GM23338 (cell line): ENCODE results near the gene CGA. TPM values are rescaled to one million over a fixed set of nuclear protein-coding genes. Genes with fewer than 3 reads are reported as not detected.

Source experiments
- ATAC-seq: fragments of 200-7000 bp; cut with Tn5 transposase; 3 replicates; pipeline ENCODE4 v1.9.1; 2020
- DNase-seq: peaks from one replicate; pipeline ENCODE4 v3.0.0-alpha.2; 2015; ENCODE audit warnings: low spot score
- H2AFZ ChIP-seq: fragments of 200-600 bp; sonication (generic); 2 replicates; pipeline ENCODE4 v1.8.0; 2016; ENCODE audit warnings: antibody characterized with exemption, mild to moderate bottlenecking, moderate library complexity
- H3F3A ChIP-seq: fragments of 200-600 bp; sonication (generic); replicated peaks from 2 replicates; pipeline ENCODE4 v1.8.0; 2017; ENCODE audit warnings: antibody characterized with exemption, mixed run types, low read depth
- H3K27ac ChIP-seq: fragments of 200-600 bp; sonication (generic); 2 replicates; pipeline ENCODE4 v1.6.1; 2016; ENCODE audit warnings: low read depth
- H3K27me3 ChIP-seq: fragments of 200-600 bp; sonication (generic); 2 replicates; pipeline ENCODE4 v1.8.0; 2016; ENCODE audit warnings: mild to moderate bottlenecking, mixed run types, moderate library complexity; ENCODE audit not compliant: insufficient read depth
- H3K36me3 ChIP-seq: fragments of 200-600 bp; sonication (generic); 2 replicates; pipeline ENCODE4 v1.8.0; 2016; ENCODE audit warnings: mild to moderate bottlenecking; ENCODE audit not compliant: insufficient read depth
- H3K4me1 ChIP-seq: fragments of 200-600 bp; sonication (generic); 2 replicates; pipeline ENCODE4 v1.8.0; 2016; ENCODE audit warnings: mild to moderate bottlenecking, moderate library complexity; ENCODE audit not compliant: insufficient read depth
- H3K4me2 ChIP-seq: fragments of 200-600 bp; sonication (generic); 2 replicates; pipeline ENCODE4 v1.7.1; 2017; ENCODE audit warnings: mixed run types
- H3K4me3 ChIP-seq: fragments of 200-600 bp; sonication (generic); 2 replicates; pipeline ENCODE4 v1.6.1; 2016; ENCODE audit warnings: mixed run types
- H3K79me2 ChIP-seq: fragments of 200-600 bp; sonication (generic); replicated peaks from 2 replicates; pipeline ENCODE4 v1.8.0; 2017; ENCODE audit warnings: mild to moderate bottlenecking; ENCODE audit not compliant: insufficient read depth
- H3K9me2 ChIP-seq: fragments of 200-600 bp; sonication (generic); 2 replicates; pipeline ENCODE4 v1.8.0; 2017; ENCODE audit not compliant: insufficient read depth
- H4K20me1 ChIP-seq: fragments of 200-600 bp; sonication (generic); replicated peaks from 2 replicates; pipeline ENCODE4 v1.8.0; 2017; ENCODE audit warnings: mild to moderate bottlenecking; ENCODE audit not compliant: insufficient read depth
- H3K27ac Mint-ChIP-seq: 2 replicates; pipeline ENCODE4 v1.8.0; 2020; ENCODE audit warnings: inconsistent platforms, mild to moderate bottlenecking, moderate library complexity, mixed read lengths
- H3K27me3 Mint-ChIP-seq: 3 replicates; pipeline ENCODE4 v1.8.0; 2022; ENCODE audit warnings: low read depth, mild to moderate bottlenecking, moderate library complexity, mixed read lengths, inconsistent platforms; ENCODE audit not compliant: insufficient read depth, poor library complexity
- H3K36me3 Mint-ChIP-seq: 3 replicates; pipeline ENCODE4 v1.8.0; 2021; ENCODE audit warnings: low read depth, mild to moderate bottlenecking, inconsistent platforms, moderate library complexity, mixed read lengths
- H3K4me1 Mint-ChIP-seq: 3 replicates; pipeline ENCODE4 v1.8.0; 2020; ENCODE audit warnings: mild to moderate bottlenecking, inconsistent platforms, mixed read lengths
- H3K4me3 Mint-ChIP-seq: 3 replicates; pipeline ENCODE4 v1.8.0; 2021; ENCODE audit warnings: moderate library complexity, mild to moderate bottlenecking, inconsistent platforms, mixed read lengths
- H3K9me3 Mint-ChIP-seq: 3 replicates; pipeline ENCODE4 v1.8.0; 2020; ENCODE audit warnings: moderate library complexity, mild to moderate bottlenecking, inconsistent platforms, mixed read lengths
- CTCF ChIP-seq, 2 experiments: fragments of 200-600 bp in 1 of 2; sonication (generic) in 1 of 2; conservative IDR thresholded peaks; 2 replicates each; pipeline versions ENCODE4 v1.5.1 to v1.6.1; 2016 to 2017; ENCODE audit warnings: antibody characterized with exemption in 2 of 2, low read depth in 2 of 2, mild to moderate bottlenecking in 2 of 2, moderate library complexity in 1 of 2
- ETS1 ChIP-seq: IDR thresholded peaks from 2 replicates; pipeline ENCODE4 v1.6.1; 2016; ENCODE audit warnings: antibody characterized with exemption
- EZH2 ChIP-seq: fragments of 200-600 bp; sonication (generic); IDR thresholded peaks from one replicate; pipeline ENCODE4 v1.8.0; 2017; ENCODE audit warnings: antibody characterized with exemption, mild to moderate bottlenecking, low read depth; ENCODE audit not compliant: unreplicated experiment
- EZH2phosphoT487 ChIP-seq: fragments of 200-600 bp; sonication (generic); IDR thresholded peaks from one replicate; pipeline ENCODE4 v1.8.1; 2018; ENCODE audit warnings: antibody characterized with exemption; ENCODE audit not compliant: unreplicated experiment
- JUNB ChIP-seq: IDR thresholded peaks from one replicate; pipeline ENCODE4 v1.6.1; 2016; ENCODE audit warnings: antibody characterized with exemption; ENCODE audit not compliant: unreplicated experiment
- NANOG ChIP-seq: IDR thresholded peaks from 2 replicates; pipeline ENCODE4 v1.6.1; 2016; ENCODE audit warnings: antibody characterized with exemption, borderline replicate concordance
- POLR2AphosphoS5 ChIP-seq: IDR thresholded peaks from 2 replicates; pipeline ENCODE4 v1.6.1; 2016; ENCODE audit warnings: antibody characterized with exemption, low read depth
- STAT1 ChIP-seq: IDR thresholded peaks from one replicate; pipeline ENCODE4 v1.6.1; 2016; ENCODE audit warnings: antibody characterized with exemption; ENCODE audit not compliant: unreplicated experiment
- ZNF114 ChIP-seq: fragments of 250-450 bp; sonication (Bioruptor Pico); IDR thresholded peaks from 2 replicates; pipeline ENCODE4 v1.5.0; 2020; ENCODE audit warnings: mild to moderate bottlenecking, moderate library complexity
- ZNF331 ChIP-seq: fragments of 250-450 bp; sonication (Bioruptor Pico); IDR thresholded peaks from 2 replicates; pipeline ENCODE4 v1.5.0; 2020; ENCODE audit warnings: low read depth, mild to moderate bottlenecking, moderate library complexity
- polyA plus RNA-seq: library from polyadenylated mRNA; unstranded; fragments of >200 nt; fragmentation: Nextera tagmentation; extraction: Ambion mirVana; gene quantifications from 2 replicates; pipeline ENCODE4 v1.2.1, GENCODE V29; 2016
- total RNA-seq: library from RNA; depleted of rRNA; stranded (reverse); fragments of >200 nt; shearing (Covaris generic); gene quantifications from 2 replicates; pipeline ENCODE4 v1.2.3, GENCODE V29; 2014
- TF ChIP-seq, protein P1 (sequence below): fragments of 250-450 bp; sonication (Bioruptor Pico); IDR thresholded peaks from 2 replicates; pipeline ENCODE4 v1.5.0; 2020; ENCODE audit warnings: mild to moderate bottlenecking, moderate library complexity

Gene CGA
- total and polyA plus RNA-seq, 2 experiments from 2014 or later = not detected

- ATAC-seq (no peak), DNase-seq (no peak)
- Histone ChIP-seq H3K79me2 (no peaks in the 10 kb centered on the region), H2AFZ (0 out of 2 replicates have a peak overlapping the region, but pooled peaks have one; percentile 8), H3K9me2 (no peaks in the 10 kb centered on the region), H3K4me1 (no peaks in the 10 kb centered on the region), H3K4me3 (no peak overlapping the region), H3K27ac (no peak overlapping the region), H3K27me3 (no peaks in the 10 kb centered on the region), H3K36me3 (no peaks in the 10 kb centered on the region), H4K20me1 (no peaks in the 10 kb centered on the region), H3F3A (no peaks in the 10 kb centered on the region), H3K4me2 (no peak overlapping the region)
- peaks cover 9% of the 10 kb centered on the region for H3K9me3 Mint-ChIP-seq
- TF ChIP-seq EZH2 (no peak), NANOG (no peak), POLR2AphosphoS5 (no peak), STAT1 (no peak), ZNF114 (no peak), EZH2phosphoT487 (no peak), CTCF (conservative IDR thresholded peaks at IDR 0.05; ENCODE audit: low read depth in 2 of 2) (no peak), ZNF331 (CRISPR knock-in tag) (no peak), ETS1 (no peak), JUNB (no peak)
- TF ChIP-seq, protein P1, sequence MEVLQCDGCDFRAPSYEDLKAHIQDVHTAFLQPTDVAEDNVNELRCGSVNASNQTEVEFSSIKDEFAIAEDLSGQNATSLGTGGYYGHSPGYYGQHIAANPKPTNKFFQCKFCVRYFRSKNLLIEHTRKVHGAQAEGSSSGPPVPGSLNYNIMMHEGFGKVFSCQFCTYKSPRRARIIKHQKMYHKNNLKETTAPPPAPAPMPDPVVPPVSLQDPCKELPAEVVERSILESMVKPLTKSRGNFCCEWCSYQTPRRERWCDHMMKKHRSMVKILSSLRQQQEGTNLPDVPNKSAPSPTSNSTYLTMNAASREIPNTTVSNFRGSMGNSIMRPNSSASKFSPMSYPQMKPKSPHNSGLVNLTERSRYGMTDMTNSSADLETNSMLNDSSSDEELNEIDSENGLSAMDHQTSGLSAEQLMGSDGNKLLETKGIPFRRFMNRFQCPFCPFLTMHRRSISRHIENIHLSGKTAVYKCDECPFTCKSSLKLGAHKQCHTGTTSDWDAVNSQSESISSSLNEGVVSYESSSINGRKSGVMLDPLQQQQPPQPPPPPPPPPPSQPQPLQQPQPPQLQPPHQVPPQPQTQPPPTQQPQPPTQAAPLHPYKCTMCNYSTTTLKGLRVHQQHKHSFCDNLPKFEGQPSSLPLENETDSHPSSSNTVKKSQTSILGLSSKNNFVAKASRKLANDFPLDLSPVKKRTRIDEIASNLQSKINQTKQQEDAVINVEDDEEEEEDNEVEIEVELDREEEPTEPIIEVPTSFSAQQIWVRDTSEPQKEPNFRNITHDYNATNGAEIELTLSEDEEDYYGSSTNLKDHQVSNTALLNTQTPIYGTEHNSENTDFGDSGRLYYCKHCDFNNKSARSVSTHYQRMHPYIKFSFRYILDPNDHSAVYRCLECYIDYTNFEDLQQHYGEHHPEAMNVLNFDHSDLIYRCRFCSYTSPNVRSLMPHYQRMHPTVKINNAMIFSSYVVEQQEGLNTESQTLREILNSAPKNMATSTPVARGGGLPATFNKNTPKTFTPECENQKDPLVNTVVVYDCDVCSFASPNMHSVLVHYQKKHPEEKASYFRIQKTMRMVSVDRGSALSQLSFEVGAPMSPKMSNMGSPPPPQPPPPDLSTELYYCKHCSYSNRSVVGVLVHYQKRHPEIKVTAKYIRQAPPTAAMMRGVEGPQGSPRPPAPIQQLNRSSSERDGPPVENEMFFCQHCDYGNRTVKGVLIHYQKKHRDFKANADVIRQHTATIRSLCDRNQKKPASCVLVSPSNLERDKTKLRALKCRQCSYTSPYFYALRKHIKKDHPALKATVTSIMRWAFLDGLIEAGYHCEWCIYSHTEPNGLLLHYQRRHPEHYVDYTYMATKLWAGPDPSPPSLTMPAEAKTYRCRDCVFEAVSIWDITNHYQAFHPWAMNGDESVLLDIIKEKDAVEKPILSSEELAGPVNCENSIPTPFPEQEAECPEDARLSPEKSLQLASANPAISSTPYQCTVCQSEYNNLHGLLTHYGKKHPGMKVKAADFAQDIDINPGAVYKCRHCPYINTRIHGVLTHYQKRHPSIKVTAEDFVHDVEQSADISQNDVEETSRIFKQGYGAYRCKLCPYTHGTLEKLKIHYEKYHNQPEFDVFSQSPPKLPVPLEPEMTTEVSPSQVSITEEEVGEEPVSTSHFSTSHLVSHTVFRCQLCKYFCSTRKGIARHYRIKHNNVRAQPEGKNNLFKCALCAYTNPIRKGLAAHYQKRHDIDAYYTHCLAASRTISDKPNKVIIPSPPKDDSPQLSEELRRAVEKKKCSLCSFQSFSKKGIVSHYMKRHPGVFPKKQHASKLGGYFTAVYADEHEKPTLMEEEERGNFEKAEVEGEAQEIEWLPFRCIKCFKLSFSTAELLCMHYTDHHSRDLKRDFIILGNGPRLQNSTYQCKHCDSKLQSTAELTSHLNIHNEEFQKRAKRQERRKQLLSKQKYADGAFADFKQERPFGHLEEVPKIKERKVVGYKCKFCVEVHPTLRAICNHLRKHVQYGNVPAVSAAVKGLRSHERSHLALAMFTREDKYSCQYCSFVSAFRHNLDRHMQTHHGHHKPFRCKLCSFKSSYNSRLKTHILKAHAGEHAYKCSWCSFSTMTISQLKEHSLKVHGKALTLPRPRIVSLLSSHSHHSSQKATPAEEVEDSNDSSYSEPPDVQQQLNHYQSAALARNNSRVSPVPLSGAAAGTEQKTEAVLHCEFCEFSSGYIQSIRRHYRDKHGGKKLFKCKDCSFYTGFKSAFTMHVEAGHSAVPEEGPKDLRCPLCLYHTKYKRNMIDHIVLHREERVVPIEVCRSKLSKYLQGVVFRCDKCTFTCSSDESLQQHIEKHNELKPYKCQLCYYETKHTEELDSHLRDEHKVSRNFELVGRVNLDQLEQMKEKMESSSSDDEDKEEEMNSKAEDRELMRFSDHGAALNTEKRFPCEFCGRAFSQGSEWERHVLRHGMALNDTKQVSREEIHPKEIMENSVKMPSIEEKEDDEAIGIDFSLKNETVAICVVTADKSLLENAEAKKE (CRISPR knock-in tag) = no peak
- H3K27me3 Mint-ChIP-seq = peaks cover 2% of the 10 kb centered on the region
- peaks cover 5% of the 10 kb centered on the region for H3K36me3 Mint-ChIP-seq
- H3K4me1 Mint-ChIP-seq = peaks cover 4% of the 10 kb centered on the region; the same call in 1 of the 3 replicates
- no peak overlapping the region for H3K4me3 Mint-ChIP-seq
- H3K27ac Mint-ChIP-seq = no peak overlapping the region
Observed at GRCh38 chr6:87054143-87054833, 40.6 kb downstream of the CGA start.
